Mucosa of descending colon (tissue), 3 donors: ENCODE measurements around the gene PTPRK. TPM values are rescaled to one million over a fixed set of nuclear protein-coding genes. Genes with fewer than 3 reads are reported as not detected.

ENCODE experiments used
- ATAC-seq: fragments of 200-7000 bp; cut with Tn5 transposase; one replicate; pipeline ENCODE4 v1.9.1; 2020; ENCODE audit warnings: mild to moderate bottlenecking, moderate library complexity
- DNase-seq, 3 donors: peaks; one replicate each; pipeline ENCODE4 v3.0.0-alpha.2; 2020
- H3K36me3 ChIP-seq: fragments of 200-600 bp; one replicate; pipeline ENCODE4 v1.8.0; 2021; ENCODE audit warnings: low read depth, mild to moderate bottlenecking
- H3K4me1 ChIP-seq: fragments of 200-600 bp; one replicate; pipeline ENCODE4 v1.8.0; 2021; ENCODE audit warnings: low read depth, mild to moderate bottlenecking
- H3K4me3 ChIP-seq: fragments of 200-600 bp; one replicate; pipeline ENCODE4 v1.8.0; 2021; ENCODE audit warnings: mild to moderate bottlenecking
- H3K9me3 ChIP-seq: fragments of 200-600 bp; one replicate; pipeline ENCODE4 v1.8.0; 2021; ENCODE audit warnings: mild to moderate bottlenecking
- intact Hi-C, 2 donors: fragments of 100-400 bp; cut with DNase I in 1 of 2; cut with micrococcal nuclease in 1 of 2; formaldehyde crosslinking; loops; one replicate each; pipeline versions ENCODE4 v1.11.0 to v1.11.1; 2022; cut with DNase I, micrococcal nuclease
- total RNA-seq, 3 donors: library from RNA; stranded (reverse); fragmentation: NEBNext Ultra II Directional in 2 of 3; extraction: Animal tissue kit (Norgen Biotek cat#: 25700) in 2 of 3; gene quantifications; one replicate each; pipeline versions ENCODE4 v1.2.1 to v1.2.4, GENCODE V29; 2021 to 2023
- TF ChIP-seq, protein P1 (sequence below): fragments of 200-600 bp; IDR thresholded peaks from one replicate; pipeline ENCODE4 v1.8.0; 2022; ENCODE audit warnings: antibody characterized with exemption, mild to moderate bottlenecking
- donor health status: DM: no; HTN: no; CAD: no; lungs with moderate emphysema.
- donor health status: DM: no; HTN: no; CAD: no.
- donor health status: DM: no; HTN: yes; CAD: no.

Gene PTPRK
- total RNA-seq, 3 donors from 2014 or later, result 75.9 to 159 (median 86.7) TPM

DNA sequence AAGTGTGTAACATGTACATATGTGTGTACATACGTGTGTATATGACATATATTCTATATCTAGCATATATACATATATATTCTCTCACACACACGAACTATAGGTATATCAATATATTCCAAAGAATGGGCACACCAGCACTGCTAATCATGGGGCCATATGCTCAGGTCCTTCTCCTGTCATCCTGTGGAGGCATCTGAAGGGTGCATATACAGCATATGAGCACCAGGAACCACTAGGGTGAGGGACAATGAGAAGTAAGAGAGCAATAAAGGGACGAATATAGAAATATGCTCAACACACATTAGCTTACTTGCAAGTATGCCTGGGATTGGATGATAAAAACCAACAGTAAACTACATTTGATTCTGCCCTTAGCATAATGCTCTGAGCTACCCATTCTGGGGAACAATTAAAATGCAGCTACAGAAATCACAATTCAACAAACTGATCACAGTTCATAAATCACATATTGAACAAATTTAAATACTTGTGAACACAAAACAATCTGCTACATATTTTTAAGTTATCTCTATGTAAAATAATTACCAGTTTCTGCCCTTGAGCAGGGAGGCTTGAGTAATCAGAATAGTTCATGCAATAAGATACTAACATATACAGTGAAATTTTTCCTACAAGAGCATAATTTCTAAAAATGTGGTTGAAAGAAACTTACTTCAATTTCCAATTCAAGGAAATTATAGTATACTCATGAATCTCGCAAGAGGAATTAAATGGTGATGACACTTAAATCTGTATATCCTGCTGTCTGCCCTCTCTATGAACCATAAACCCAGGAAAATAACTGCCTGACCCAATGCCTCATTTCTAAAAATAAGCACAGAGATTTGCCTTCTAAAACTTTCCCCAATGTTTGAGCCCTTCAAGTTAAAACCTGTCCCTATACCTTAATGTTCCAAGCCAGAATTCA is 347.4 kb downstream of the PTPRK start:
- TF ChIP-seq, protein P1, sequence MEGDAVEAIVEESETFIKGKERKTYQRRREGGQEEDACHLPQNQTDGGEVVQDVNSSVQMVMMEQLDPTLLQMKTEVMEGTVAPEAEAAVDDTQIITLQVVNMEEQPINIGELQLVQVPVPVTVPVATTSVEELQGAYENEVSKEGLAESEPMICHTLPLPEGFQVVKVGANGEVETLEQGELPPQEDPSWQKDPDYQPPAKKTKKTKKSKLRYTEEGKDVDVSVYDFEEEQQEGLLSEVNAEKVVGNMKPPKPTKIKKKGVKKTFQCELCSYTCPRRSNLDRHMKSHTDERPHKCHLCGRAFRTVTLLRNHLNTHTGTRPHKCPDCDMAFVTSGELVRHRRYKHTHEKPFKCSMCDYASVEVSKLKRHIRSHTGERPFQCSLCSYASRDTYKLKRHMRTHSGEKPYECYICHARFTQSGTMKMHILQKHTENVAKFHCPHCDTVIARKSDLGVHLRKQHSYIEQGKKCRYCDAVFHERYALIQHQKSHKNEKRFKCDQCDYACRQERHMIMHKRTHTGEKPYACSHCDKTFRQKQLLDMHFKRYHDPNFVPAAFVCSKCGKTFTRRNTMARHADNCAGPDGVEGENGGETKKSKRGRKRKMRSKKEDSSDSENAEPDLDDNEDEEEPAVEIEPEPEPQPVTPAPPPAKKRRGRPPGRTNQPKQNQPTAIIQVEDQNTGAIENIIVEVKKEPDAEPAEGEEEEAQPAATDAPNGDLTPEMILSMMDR, result no peak
- H3K4me1 ChIP-seq, result no peaks in the 10 kb centered on the region
- ATAC-seq (no peak), DNase-seq (no peak)
- no peaks in the 10 kb centered on the region for H3K9me3 ChIP-seq
- intact Hi-C loops, result no loop called here
- no peak overlapping the region for H3K4me3 ChIP-seq
- no peaks in the 10 kb centered on the region for H3K36me3 ChIP-seq

DNA sequence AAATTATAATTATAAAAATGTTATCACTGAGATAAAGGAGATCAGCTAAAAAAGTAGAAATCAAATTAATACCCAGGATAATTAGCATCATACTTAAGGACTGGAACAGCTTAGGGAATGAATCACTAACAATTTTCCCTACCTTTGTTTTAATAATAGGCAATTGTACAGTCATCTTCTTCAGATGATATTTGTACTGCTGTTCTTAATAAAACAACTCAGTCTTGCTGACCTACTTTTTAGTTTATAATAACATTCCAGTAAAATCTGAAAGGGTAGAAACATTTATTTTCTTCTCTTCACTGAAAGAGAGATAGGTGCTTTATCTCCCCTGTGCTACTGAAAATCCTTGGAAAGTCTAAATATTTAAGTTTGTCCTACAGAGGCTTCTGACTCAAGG is 348.3 kb downstream of the PTPRK start:
- no peaks in the 10 kb centered on the region for H3K36me3 ChIP-seq
- no peaks in the 10 kb centered on the region for H3K9me3 ChIP-seq
- TF ChIP-seq, protein P1, result no peak
- intact Hi-C loops, result no loop called here
- DNase-seq, result no peak
- no peak overlapping the region for H3K4me3 ChIP-seq
- H3K4me1 ChIP-seq, result no peaks in the 10 kb centered on the region
- ATAC-seq, result no peak

DNA sequence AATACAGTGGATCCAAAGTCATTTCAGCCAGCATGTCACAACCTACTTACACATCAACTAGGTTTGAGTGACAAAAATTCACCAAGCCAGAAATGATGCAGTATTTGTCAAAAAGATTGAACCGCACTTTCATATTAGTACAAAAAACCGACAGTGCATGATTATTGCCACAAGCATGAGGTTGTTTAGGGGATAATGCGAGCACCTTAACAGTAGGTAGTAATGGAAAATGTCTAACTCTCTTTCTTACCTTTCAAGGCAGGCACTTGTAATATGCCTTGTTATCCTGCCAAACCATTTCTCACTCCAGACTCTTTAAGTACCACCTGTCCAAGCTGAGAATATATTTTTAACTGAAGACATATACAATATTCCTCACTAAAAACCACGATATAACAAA is 349.2 kb downstream of the PTPRK start:
- TF ChIP-seq, protein P1, result no peak
- H3K4me3 ChIP-seq, result no peak overlapping the region
- H3K9me3 ChIP-seq, result no peaks in the 10 kb centered on the region
- no peaks in the 10 kb centered on the region for H3K36me3 ChIP-seq
- no peaks in the 10 kb centered on the region for H3K4me1 ChIP-seq
- intact Hi-C loops, result no loop called here
- DNase-seq (no peak), ATAC-seq (no peak)

DNA sequence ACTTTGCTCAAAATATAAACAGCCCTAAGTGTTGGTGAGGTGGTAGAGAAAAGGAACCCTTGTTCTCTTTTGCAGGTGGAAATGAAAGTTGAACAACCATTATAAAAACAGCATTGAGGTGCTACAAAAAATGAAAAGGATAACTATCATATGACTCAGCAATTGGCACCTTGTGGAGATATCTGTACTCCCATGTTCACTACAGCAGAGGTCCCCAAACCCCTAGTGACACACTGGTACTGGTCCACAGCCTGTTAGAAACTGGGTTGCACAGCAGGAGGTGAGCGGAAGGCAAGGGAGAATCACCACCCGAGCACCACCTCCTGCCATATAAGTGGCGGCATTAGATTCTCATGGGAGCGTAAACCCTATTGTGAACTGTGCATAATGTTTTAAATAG is 352.2 kb downstream of the PTPRK start:
- Histone ChIP-seq H3K4me3 (no peak overlapping the region), H3K36me3 (no peaks in the 10 kb centered on the region), H3K4me1 (no peaks in the 10 kb centered on the region), H3K9me3 (no peaks in the 10 kb centered on the region)
- intact Hi-C loops, result no loop called here
- ATAC-seq (no peak), DNase-seq (no peak)
- TF ChIP-seq, protein P1, result no peak

DNA sequence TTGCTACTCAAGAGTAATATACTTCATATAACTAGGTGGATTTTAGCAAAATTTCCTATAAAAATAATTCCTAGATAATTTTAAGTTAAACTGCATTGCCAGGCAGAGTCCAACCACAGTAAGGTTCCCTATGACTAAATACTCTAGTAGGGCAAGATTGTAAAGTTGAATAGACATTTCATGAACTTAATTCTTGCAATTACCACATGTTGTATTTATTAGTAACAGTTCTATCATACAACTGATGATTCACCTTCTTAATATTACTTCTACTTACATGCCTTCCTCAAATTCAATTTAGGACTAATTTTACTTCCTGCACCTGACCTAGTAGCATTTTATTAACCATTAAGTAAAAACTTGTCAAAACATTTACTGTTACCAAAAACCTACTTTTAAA is 352.8 kb downstream of the PTPRK start:
- no peaks in the 10 kb centered on the region for H3K36me3 ChIP-seq
- no peaks in the 10 kb centered on the region for H3K4me1 ChIP-seq
- H3K9me3 ChIP-seq, result no peaks in the 10 kb centered on the region
- intact Hi-C loops, result no loop called here
- no peak overlapping the region for H3K4me3 ChIP-seq
- no peak for ATAC-seq
- no peak for DNase-seq
- TF ChIP-seq, protein P1, result no peak
